GM10847 (cell line): ENCODE measurements around the gene PDZD11.

Source experiments
- POLR2A ChIP-seq: IDR thresholded peaks from 2 replicates; pipeline ENCODE4 v1.6.1; 2011; ENCODE audit not compliant: insufficient read length; ENCODE audit errors: extremely low read depth

The PDZD11 gene

GRCh38 chrX:70264784-70265183 is 24.9 kb downstream of the PDZD11 start:
- no peak for TF ChIP-seq POLR2A

GRCh38 chrX:70262952-70263567 is 26.7 kb downstream of the PDZD11 start:
- no peak for TF ChIP-seq POLR2A

- TF ChIP-seq POLR2A = no peak
These were observed 29.6 kb downstream of the PDZD11 start, which contains the start of gene P2RY4 for GRCh38 chrX:70260104-70260503. Gene P2RY4 (minus strand): TSS chrX:70260204. CDS start chrX:70259624, 580 bp downstream.

- no peak for TF ChIP-seq POLR2A
These were observed 32.1 kb downstream of the PDZD11 start for GRCh38 chrX:70257423-70258288.

- TF ChIP-seq POLR2A = no peak
These were observed 34.3 kb downstream of the PDZD11 start for GRCh38 chrX:70255452-70255851.

GRCh38 chrX:70254909-70255308 is 34.8 kb downstream of the PDZD11 start:
- TF ChIP-seq POLR2A = no peak

GRCh38 chrX:70254063-70254400 is 35.7 kb downstream of the PDZD11 start:
- TF ChIP-seq POLR2A = no peak

- TF ChIP-seq POLR2A = no peak
These were observed 36.2 kb downstream of the PDZD11 start for GRCh38 chrX:70253377-70254062.

- TF ChIP-seq POLR2A = no peak
These were observed 37.2 kb downstream of the PDZD11 start for GRCh38 chrX:70252491-70252890.

- TF ChIP-seq POLR2A = no peak
These were observed 42.5 kb downstream of the PDZD11 start for GRCh38 chrX:70247252-70247651.

- TF ChIP-seq POLR2A = no peak
These were observed 44.8 kb downstream of the PDZD11 start for GRCh38 chrX:70244881-70245280.

- TF ChIP-seq POLR2A = no peak
These were observed 48.2 kb downstream of the PDZD11 start for GRCh38 chrX:70241501-70241900.

GRCh38 chrX:70240751-70241150 is 49.0 kb downstream of the PDZD11 start:
- no peak for TF ChIP-seq POLR2A
